ENCODE results near the gene WDFY2.
A peak's percentile ranks its signal among the peaks of the same experiment; 100 is the strongest.

WDFY2 gene

GRCh38 chr13:51742611-51743010 is 158.3 kb downstream of the WDFY2 start:
- no peak for DNase-seq

GRCh38 chr13:51745243-51745642 is 161.0 kb downstream of the WDFY2 start:
- DNase-seq: no peak

GRCh38 chr13:51746802-51747201 is 162.5 kb downstream of the WDFY2 start:
- no peak for DNase-seq

- DNase-seq: no peak
Measured at GRCh38 chr13:51747438-51748434, 163.5 kb downstream of the WDFY2 start.

- no peak for DNase-seq
Measured at GRCh38 chr13:51756651-51757050, 172.4 kb downstream of the WDFY2 start.

- no peak for DNase-seq
Measured at GRCh38 chr13:51758691-51759090, 174.4 kb downstream of the WDFY2 start.

GRCh38 chr13:51759240-51759639 is 175.0 kb downstream of the WDFY2 start:
- DNase-seq: no peak

- no peak for DNase-seq
Measured at GRCh38 chr13:51760592-51760991, 176.3 kb downstream of the WDFY2 start.

- no peak for DNase-seq
Measured at GRCh38 chr13:51761643-51762350, 177.5 kb downstream of the WDFY2 start.

GRCh38 chr13:51763486-51763885 is 179.2 kb downstream of the WDFY2 start:
- no peak for DNase-seq

GRCh38 chr13:51764184-51765141 is 180.2 kb downstream of the WDFY2 start:
- DNase-seq: peak; percentile 2

- DNase-seq: no peak
Measured at GRCh38 chr13:51765142-51765515, 180.9 kb downstream of the WDFY2 start.

GRCh38 chr13:51767100-51767499 is 182.8 kb downstream of the WDFY2 start:
- no peak for DNase-seq

- no peak for DNase-seq
Measured at GRCh38 chr13:51768378-51768921, 184.2 kb downstream of the WDFY2 start.

- DNase-seq: no peak
Measured at GRCh38 chr13:51768976-51769375, 184.7 kb downstream of the WDFY2 start.

GRCh38 chr13:51769455-51770127 is 185.3 kb downstream of the WDFY2 start:
- DNase-seq: no peak

GRCh38 chr13:51770160-51770559 is 185.9 kb downstream of the WDFY2 start:
- DNase-seq: no peak

GRCh38 chr13:51770681-51771417 is 186.6 kb downstream of the WDFY2 start:
- DNase-seq: no peak

GRCh38 chr13:51771418-51772104 is 187.3 kb downstream of the WDFY2 start:
- DNase-seq: no peak

GRCh38 chr13:51772105-51772455 is 187.8 kb downstream of the WDFY2 start:
- no peak for DNase-seq

GRCh38 chr13:51772781-51773180 is 188.5 kb downstream of the WDFY2 start:
- DNase-seq: no peak
